ENCODE measurements around the gene DOCK4. TPM values are rescaled to one million over a fixed set of nuclear protein-coding genes. Genes with fewer than 3 reads are reported as not detected.

DOCK4 gene
- polyA plus RNA-seq, 1 donor (not counting 4 experiments of a cell fraction or from before 2014, with no cell fraction given): 13.9 TPM

- H3K4me1 ChIP-seq (ENCODE audit: control insufficient read depth, extremely low read depth, insufficient read depth, low read length): peaks cover 45% of the 10 kb centered on the region
- no peak overlapping the region for H3K4me2 ChIP-seq (ENCODE audit: control insufficient read depth, extremely low read depth, insufficient read depth, low read depth, low read length)
- no peak overlapping the region for H2AFZ ChIP-seq (ENCODE audit: control insufficient read depth, low read length)
- no peaks in the 10 kb centered on the region for H3K36me3 ChIP-seq (ENCODE audit: control insufficient read depth in 2 of 2, extremely low read depth in 1 of 2, insufficient read depth in 2 of 2, low read length in 2 of 2)
- no peaks in the 10 kb centered on the region for H3K9me1 ChIP-seq (ENCODE audit: control insufficient read depth, extremely low read depth, insufficient read depth, low read length)
- H3K9me3 ChIP-seq (ENCODE audit: control insufficient read depth, low read depth, low read length): peaks cover 2% of the 10 kb centered on the region
- FAIRE-seq (no peak), DNase-seq (ENCODE audit: low read depth, low spot score) (no peak)
- no peak overlapping the region for H3K9ac ChIP-seq (ENCODE audit: control insufficient read depth, extremely low read depth, insufficient read depth, low read length)
- dilution Hi-C loops (cut with MboI; ENCODE audit: extremely low pct_ligation_motif_present, low sequenced_read_pairs): no loop called here
- H3K79me2 ChIP-seq (ENCODE audit: control insufficient read depth, insufficient read depth, low read length): peaks cover 21% of the 10 kb centered on the region
- H3K4me3 ChIP-seq (ENCODE audit: control insufficient read depth in 2 of 3, extremely low read depth in 1 of 3, insufficient read depth in 2 of 3, low read depth in 1 of 3, low read length in 3 of 3): no peak overlapping the region
- no peaks in the 10 kb centered on the region for H4K20me1 ChIP-seq (ENCODE audit: control insufficient read depth, extremely low read depth, insufficient read depth, low read length)
- no peaks in the 10 kb centered on the region for H3K27me3 ChIP-seq (ENCODE audit: control insufficient read depth, extremely low read depth, insufficient read depth, low read length)
- H3K27ac ChIP-seq (ENCODE audit: control insufficient read depth, insufficient read depth, low read length): no peak overlapping the region
- TF ChIP-seq CTCF (optimal IDR thresholded peaks at IDR 0.05 in 1 of 3, IDR thresholded peaks at IDR 0.05 in 1 of 3, conservative IDR thresholded peaks at IDR 0.05 in 1 of 3; ENCODE audit: extremely low read depth in 1 of 3, insufficient read depth in 2 of 3, low read length in 3 of 3): no peak
- TF ChIP-seq EZH2 (IDR thresholded peaks at IDR 0.05; ENCODE audit: low read length): no peak
Observed at GRCh38 chr7:112070674-112071256, 135.4 kb downstream of the DOCK4 start.

- Histone ChIP-seq H3K9me3 (ENCODE audit: control insufficient read depth, low read depth, low read length) (peaks cover 2% of the 10 kb centered on the region), H3K4me3 (ENCODE audit: control insufficient read depth in 2 of 3, extremely low read depth in 1 of 3, insufficient read depth in 2 of 3, low read depth in 1 of 3, low read length in 3 of 3) (no peak overlapping the region), H3K9me1 (ENCODE audit: control insufficient read depth, extremely low read depth, insufficient read depth, low read length) (no peaks in the 10 kb centered on the region), H3K4me2 (ENCODE audit: control insufficient read depth, extremely low read depth, insufficient read depth, low read depth, low read length) (peak overlapping the region; percentile 18), H3K9ac (ENCODE audit: control insufficient read depth, extremely low read depth, insufficient read depth, low read length) (no peak overlapping the region), H3K36me3 (ENCODE audit: control insufficient read depth in 2 of 2, extremely low read depth in 1 of 2, insufficient read depth in 2 of 2, low read length in 2 of 2) (no peaks in the 10 kb centered on the region), H3K79me2 (ENCODE audit: control insufficient read depth, insufficient read depth, low read length) (peaks cover 17% of the 10 kb centered on the region), H4K20me1 (ENCODE audit: control insufficient read depth, extremely low read depth, insufficient read depth, low read length) (no peaks in the 10 kb centered on the region), H3K27ac (ENCODE audit: control insufficient read depth, insufficient read depth, low read length) (no peak overlapping the region), H3K27me3 (ENCODE audit: control insufficient read depth, extremely low read depth, insufficient read depth, low read length) (no peaks in the 10 kb centered on the region), H3K4me1 (ENCODE audit: control insufficient read depth, extremely low read depth, insufficient read depth, low read length) (peaks cover 45% of the 10 kb centered on the region), H2AFZ (ENCODE audit: control insufficient read depth, low read length) (no peak overlapping the region)
- no peak for TF ChIP-seq CTCF (optimal IDR thresholded peaks at IDR 0.05 in 1 of 3, IDR thresholded peaks at IDR 0.05 in 1 of 3, conservative IDR thresholded peaks at IDR 0.05 in 1 of 3; ENCODE audit: extremely low read depth in 1 of 3, insufficient read depth in 2 of 3, low read length in 3 of 3)
- TF ChIP-seq EZH2 (IDR thresholded peaks at IDR 0.05; ENCODE audit: low read length): no peak
- FAIRE-seq: peak; percentile 76
- dilution Hi-C loops (cut with MboI; ENCODE audit: extremely low pct_ligation_motif_present, low sequenced_read_pairs): no loop called here
- DNase-seq (ENCODE audit: low read depth, low spot score): no peak
Observed at GRCh38 chr7:112069879-112070321, 136.3 kb downstream of the DOCK4 start.
